GM19193 (cell line): ENCODE data around the gene F11R.

Experiments used
- POLR2A ChIP-seq: IDR thresholded peaks from 4 replicates; pipeline ENCODE4 v1.6.1; 2011; ENCODE audit not compliant: insufficient read depth, insufficient read length; ENCODE audit errors: extremely low read depth

F11R gene

GRCh38 chr1:160950657-160951056 is 70.3 kb downstream of the F11R start:
- no peak for TF ChIP-seq POLR2A

DNA sequence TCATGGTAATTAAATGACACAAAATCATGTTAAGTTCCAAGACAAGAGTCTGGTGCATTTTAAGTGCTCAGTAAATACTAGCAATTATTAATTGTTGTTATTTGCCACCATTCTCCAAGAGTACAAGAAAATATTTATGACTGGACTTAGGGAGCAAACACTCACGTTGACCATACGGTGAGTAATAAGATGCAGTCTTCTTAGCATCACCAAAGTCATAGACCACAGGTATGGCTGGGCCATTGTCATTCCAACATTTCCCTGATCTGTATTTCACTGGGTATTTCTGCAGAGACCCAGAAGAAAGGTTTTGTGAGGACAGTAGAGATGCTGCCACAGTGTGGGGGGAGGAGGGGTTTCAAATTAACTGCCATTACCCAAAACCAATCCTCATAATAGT is 71.1 kb downstream of the F11R start:
- TF ChIP-seq POLR2A = no peak
